Ovary (tissue), 9 donors: ENCODE results near the gene NSMCE1. TPM values are rescaled to one million over a fixed set of nuclear protein-coding genes. Genes with fewer than 3 reads are reported as not detected.
"Not testable (repeated sequence)": the region's sequence is repeated elsewhere in the genome, so short reads cannot be mapped to it uniquely, and the experiment has no call there.

ENCODE experiments used
- DNase-seq, 5 donors: peaks; one replicate each; pipeline ENCODE4 v3.0.0-alpha.2; 2019 to 2020
- H3K27ac ChIP-seq, 2 donors: fragments of 200-600 bp; one replicate each; pipeline versions ENCODE4 v1.5.1 to v1.8.0; 2019 to 2022
- H3K27me3 ChIP-seq: fragments of 200-600 bp; one replicate; pipeline ENCODE4 v1.8.0; 2022
- H3K36me3 ChIP-seq: fragments of 200-600 bp; sonication (generic); one replicate; pipeline ENCODE4 v1.5.1; 2019
- H3K4me1 ChIP-seq: one replicate; pipeline ENCODE4 v1.8.1; 2013; ENCODE audit warnings: mild to moderate bottlenecking, moderate library complexity; ENCODE audit not compliant: insufficient read depth
- H3K4me3 ChIP-seq: fragments of 200-600 bp; sonication (generic); one replicate; pipeline ENCODE4 v1.5.1; 2017
- H3K9me3 ChIP-seq, 2 donors: fragments of 200-600 bp in 1 of 2; sonication (generic) in 1 of 2; one replicate each; pipeline versions ENCODE4 v1.5.1 to v1.8.1; 2013 to 2019; ENCODE audit warnings: mild to moderate bottlenecking in 1 of 2, moderate library complexity in 1 of 2
- EP300 ChIP-seq: sonication (generic); formaldehyde crosslinking; IDR thresholded peaks from one replicate; pipeline ENCODE4 v1.6.1; 2017; ENCODE audit warnings: antibody characterized with exemption
- POLR2A ChIP-seq: fragments of 450-650 bp; IDR thresholded peaks from one replicate; pipeline ENCODE4 v1.6.1; 2017; ENCODE audit warnings: antibody characterized with exemption, mild to moderate bottlenecking, moderate library complexity
- WGBS, 3 donors: extraction: QIAGEN DNeasy Blood & Tissue Kit in 1 of 3; methylation state at CpG; one replicate each; pipeline versions ENCODE4 v1.1.5 to v1.1.7; 2013 to 2017; 5-methylcytosine and 5-hydroxymethylcytosine counted together
- intact Hi-C, 4 donors: fragments of 100-400 bp; cut with DNase I; formaldehyde crosslinking; loops; one replicate each; pipeline versions ENCODE4 v1.11.0 to v1.15.1; 2022 to 2023
- polyA plus RNA-seq, 2 donors: library from polyadenylated mRNA; stranded (reverse); fragments of 200-250 nt in 1 of 2; fragments of 350-450 nt in 1 of 2; fragmentation: Illumina TruSeq in 1 of 2; extraction: RNeasy Lipid Tissue Mini Kit (QIAGEN cat#74804) in 1 of 2; gene quantifications; one replicate each; pipeline ENCODE4 v1.2.3, GENCODE V29; 2013 to 2014
- total RNA-seq, 7 donors: library from RNA; depleted of rRNA in 2 of 7; stranded (reverse); fragments of >200 nt in 2 of 7; fragmentation: NEBNext Ultra II Directional in 3 of 7; extraction: Animal tissue kit (Norgen Biotek cat#: 25700) in 3 of 7; gene quantifications; one replicate each; pipeline versions ENCODE4 v1.1.0 to v1.2.4, GENCODE V29; 2016 to 2023
- TF ChIP-seq, protein P1 (sequence below), 3 donors: fragments of 450-650 bp in 2 of 3; fragments of 200-600 bp in 1 of 3; IDR thresholded peaks; one replicate each; pipeline versions ENCODE4 v1.5.1 to v1.8.0; 2016 to 2022; ENCODE audit warnings: antibody characterized with exemption in 3 of 3, mild to moderate bottlenecking in 1 of 3
- donor health status: DM: no; HTN: no; CAD: no; lungs with moderate emphysema.
- donor health status: DM: no; HTN: no; CAD: no.
- donor health status: Bipolar disorder and iron deficiency.
- donor health status: DM: yes; HTN: yes; CAD: no.
- donor health status: DM: no; HTN: no; CAD: no.
- donor health status: DM: yes; HTN: yes; CAD: no.

NSMCE1 gene
- total and polyA plus RNA-seq, 9 donors, result 19.8 to 68.4 (median 51.2) TPM

DNA sequence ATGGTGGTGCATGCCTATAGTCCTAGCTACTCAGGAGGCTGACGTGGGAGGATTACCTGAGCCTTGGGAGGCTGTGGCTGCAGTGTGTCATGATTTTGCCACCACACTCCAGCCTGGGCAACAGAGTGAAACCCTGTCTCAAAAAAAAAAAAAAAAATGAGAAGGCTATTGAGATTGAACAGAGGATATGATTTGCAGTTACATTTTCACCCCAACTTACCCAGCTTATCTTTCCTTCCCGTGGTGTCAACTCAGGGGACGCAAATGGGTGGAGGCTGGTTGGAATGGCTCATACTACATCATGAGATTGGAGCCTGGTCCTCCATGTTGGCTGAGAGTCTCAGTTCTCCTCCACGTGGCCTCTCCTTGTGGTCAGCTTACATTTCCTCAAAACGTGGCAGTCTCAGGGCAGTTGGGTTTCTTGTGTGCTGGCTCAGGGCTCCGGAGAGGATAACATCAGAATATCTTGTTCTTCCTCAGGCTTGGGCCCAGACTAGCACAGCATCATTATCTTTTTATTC, 17.2 kb upstream of the NSMCE1 start:
- WGBS, 3 donors, result 77 to 87% (median 83%) methylated on average over 6 of the region's 6 CpGs
- intact Hi-C loops, result loop anchor here in 1 of 4 donors (10.0 kb wide), 1 partner anchor 59 kb away; no protein-coding TSS in a partner anchor
- TF ChIP-seq POLR2A, result no peak
- Histone ChIP-seq H3K27ac (no peak overlapping the region), H3K4me1 (no peaks in the 10 kb centered on the region), H3K9me3 (no peaks in the 10 kb centered on the region), H3K27me3 (no peaks in the 10 kb centered on the region), H3K36me3 (no peaks in the 10 kb centered on the region), H3K4me3 (no peak overlapping the region)
- no peak for DNase-seq

DNA sequence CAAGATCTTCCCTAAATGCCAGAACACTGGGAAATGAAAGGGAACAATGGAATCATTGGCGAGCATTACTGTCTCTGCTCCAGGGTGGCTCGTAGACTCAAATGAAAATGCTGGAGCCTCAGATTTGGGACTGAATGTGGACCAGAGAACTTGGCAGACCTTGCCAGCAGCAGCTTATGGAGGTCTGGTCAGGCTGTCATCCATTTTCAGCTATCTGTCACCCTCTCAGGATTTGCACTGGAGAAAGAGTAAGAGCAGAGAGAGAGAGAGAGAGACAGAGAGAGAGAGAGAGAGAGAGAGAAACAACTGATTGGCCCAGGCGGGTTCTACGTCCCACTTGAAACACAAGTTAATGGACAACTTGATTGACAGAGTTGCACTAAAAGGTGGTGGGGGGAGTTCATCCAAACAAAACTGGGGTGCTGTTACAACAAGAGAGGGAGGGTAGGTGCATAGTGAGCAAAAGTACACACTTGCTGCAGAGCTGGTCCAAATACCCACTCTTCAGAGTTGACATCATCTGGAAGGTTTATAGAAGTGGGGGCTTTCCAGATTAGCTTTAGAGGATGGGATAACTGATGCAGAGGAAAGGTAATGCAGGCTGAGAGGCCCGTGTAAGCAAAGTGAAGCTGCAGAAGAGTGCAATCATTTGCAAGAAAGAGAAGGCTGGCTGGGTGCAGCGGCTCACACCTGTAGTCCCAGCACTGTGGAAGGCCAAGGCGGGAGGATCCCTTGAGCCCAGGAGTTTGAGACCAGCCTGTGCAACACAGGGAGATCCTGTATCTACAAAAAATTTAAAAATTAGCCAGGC, 16.5 kb upstream of the NSMCE1 start:
- DNase-seq, result no peak
- Histone ChIP-seq H3K4me3 (no peak overlapping the region), H3K27me3 (no peaks in the 10 kb centered on the region), H3K27ac (no peak overlapping the region), H3K4me1 (no peaks in the 10 kb centered on the region), H3K9me3 (no peaks in the 10 kb centered on the region), H3K36me3 (no peaks in the 10 kb centered on the region)
- 87 to 88% (median 88%) methylated on average over 7 of the region's 7 CpGs for WGBS, 3 donors
- intact Hi-C loops, result loop anchor here in 1 of 4 donors (10.0 kb wide), 1 partner anchor 60 kb away; no protein-coding TSS in a partner anchor
- TF ChIP-seq POLR2A (no peak), EP300 (no peak)
- TF ChIP-seq, protein P1, sequence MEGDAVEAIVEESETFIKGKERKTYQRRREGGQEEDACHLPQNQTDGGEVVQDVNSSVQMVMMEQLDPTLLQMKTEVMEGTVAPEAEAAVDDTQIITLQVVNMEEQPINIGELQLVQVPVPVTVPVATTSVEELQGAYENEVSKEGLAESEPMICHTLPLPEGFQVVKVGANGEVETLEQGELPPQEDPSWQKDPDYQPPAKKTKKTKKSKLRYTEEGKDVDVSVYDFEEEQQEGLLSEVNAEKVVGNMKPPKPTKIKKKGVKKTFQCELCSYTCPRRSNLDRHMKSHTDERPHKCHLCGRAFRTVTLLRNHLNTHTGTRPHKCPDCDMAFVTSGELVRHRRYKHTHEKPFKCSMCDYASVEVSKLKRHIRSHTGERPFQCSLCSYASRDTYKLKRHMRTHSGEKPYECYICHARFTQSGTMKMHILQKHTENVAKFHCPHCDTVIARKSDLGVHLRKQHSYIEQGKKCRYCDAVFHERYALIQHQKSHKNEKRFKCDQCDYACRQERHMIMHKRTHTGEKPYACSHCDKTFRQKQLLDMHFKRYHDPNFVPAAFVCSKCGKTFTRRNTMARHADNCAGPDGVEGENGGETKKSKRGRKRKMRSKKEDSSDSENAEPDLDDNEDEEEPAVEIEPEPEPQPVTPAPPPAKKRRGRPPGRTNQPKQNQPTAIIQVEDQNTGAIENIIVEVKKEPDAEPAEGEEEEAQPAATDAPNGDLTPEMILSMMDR (IDR thresholded peaks at IDR 0.05), result no peak

DNA sequence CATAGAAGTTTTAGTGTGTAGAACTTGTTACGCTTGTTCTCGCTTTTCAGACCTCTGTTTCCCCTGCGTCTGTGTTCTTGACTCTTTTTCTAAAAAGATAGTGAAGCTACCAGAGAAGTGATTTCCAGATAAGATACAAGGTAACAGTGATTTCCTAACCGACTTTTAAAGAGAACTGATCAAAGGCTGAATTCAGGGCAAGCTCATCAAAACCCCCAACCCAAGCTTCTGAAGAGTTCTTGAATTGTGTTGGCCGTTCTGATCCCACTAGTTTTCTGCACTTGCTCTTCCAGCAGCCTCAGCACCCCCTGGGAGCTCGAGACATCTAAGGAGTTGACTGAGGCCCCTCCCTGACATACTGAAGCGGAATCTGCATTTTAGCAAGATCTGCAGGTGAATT, 12.7 kb upstream of the NSMCE1 start:
- H3K27ac ChIP-seq, result no peak overlapping the region
- no peaks in the 10 kb centered on the region for H3K9me3 ChIP-seq
- TF ChIP-seq, protein P1 (IDR thresholded peaks at IDR 0.05), result no peak
- TF ChIP-seq EP300 (no peak), POLR2A (no peak)
- H3K27me3 ChIP-seq, result no peaks in the 10 kb centered on the region
- no peak overlapping the region for H3K4me3 ChIP-seq
- intact Hi-C loops, result loop anchor here in 1 of 4 donors (10.0 kb wide), 1 partner anchor 64 kb away; no protein-coding TSS in a partner anchor
- 63 to 69% (median 67%) methylated on average over 7 of the region's 7 CpGs for WGBS, 3 donors
- H3K36me3 ChIP-seq, result no peaks in the 10 kb centered on the region
- no peak for DNase-seq
- no peaks in the 10 kb centered on the region for H3K4me1 ChIP-seq

DNA sequence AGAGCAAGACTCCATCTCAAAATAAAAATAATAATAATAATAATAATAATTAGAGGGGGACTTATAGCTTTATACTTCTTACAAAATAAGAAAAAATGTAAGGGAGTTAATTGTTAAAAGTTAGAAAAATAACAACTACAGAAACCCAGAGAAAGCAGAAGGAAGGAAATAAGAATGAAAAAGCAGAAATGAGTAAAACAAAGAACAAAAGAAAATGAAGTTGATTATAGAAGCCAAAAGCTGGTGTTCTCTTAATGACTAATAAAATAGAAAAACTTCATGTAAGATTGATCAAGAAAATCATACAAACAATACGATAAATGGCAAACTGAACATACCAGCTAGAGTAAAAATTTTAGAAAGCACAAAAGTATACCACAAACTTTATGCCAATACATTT, 6.8 kb upstream of the NSMCE1 start:
- 87 to 98% (median 91%) methylated on average over 1 of the region's 1 CpG for WGBS, 3 donors
- no peaks in the 10 kb centered on the region for H3K9me3 ChIP-seq

DNA sequence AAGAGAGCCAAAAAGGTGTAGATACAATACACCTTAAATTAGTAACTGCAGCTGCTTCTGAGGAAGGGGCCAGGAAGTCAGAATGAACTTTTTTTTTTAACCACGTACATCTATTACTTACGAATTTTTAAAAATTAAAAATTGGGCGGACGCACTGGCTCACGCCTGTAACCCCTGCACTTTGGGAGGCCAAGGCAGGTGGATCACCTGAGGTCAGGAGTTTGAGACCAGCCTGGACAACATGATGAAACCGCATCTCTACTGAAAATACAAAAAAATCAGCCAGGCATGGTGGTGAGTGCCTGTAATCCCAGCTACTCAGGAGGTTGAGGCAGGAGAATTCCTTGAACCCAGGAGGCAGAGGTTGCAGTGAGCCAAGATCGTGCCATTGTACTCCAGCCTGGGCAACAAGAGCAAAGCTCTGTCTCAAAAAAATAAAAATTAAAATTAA, 5.9 kb upstream of the NSMCE1 start:
- H3K4me1 ChIP-seq, intact Hi-C loops, H3K4me3 ChIP-seq, H3K27ac ChIP-seq, H3K36me3 ChIP-seq, DNase-seq, H3K27me3 ChIP-seq, H3K9me3 ChIP-seq: not testable (repeated sequence)
- 83 to 91% (median 90%) methylated on average over 7 of the region's 7 CpGs for WGBS, 3 donors

More for the DNA sequence above, 6.8 kb upstream of the NSMCE1 start:
- intact Hi-C loops, result no loop called here
- Histone ChIP-seq H3K27ac (no peak overlapping the region), H3K27me3 (no peaks in the 10 kb centered on the region), H3K36me3 (no peaks in the 10 kb centered on the region), H3K4me1 (no peaks in the 10 kb centered on the region), H3K4me3 (no peak overlapping the region)
- DNase-seq, result no peak
- TF ChIP-seq EP300 (no peak), POLR2A (no peak)
- TF ChIP-seq, protein P1 (IDR thresholded peaks at IDR 0.05), result no peak
